Smooth muscle cell of trachea (primary cell): ENCODE results near the gene ZNF546. TPM values are rescaled to one million over a fixed set of nuclear protein-coding genes. Genes with fewer than 3 reads are reported as not detected.

ENCODE experiments used
- total RNA-seq: library from RNA; depleted of rRNA; stranded (reverse); fragments of >200 nt; gene quantifications from 2 replicates; pipeline ENCODE4 v1.2.1, GENCODE V29; 2014

Gene ZNF546
- total RNA-seq: 7.0 and 10.6 TPM in 2 replicates

DNA sequence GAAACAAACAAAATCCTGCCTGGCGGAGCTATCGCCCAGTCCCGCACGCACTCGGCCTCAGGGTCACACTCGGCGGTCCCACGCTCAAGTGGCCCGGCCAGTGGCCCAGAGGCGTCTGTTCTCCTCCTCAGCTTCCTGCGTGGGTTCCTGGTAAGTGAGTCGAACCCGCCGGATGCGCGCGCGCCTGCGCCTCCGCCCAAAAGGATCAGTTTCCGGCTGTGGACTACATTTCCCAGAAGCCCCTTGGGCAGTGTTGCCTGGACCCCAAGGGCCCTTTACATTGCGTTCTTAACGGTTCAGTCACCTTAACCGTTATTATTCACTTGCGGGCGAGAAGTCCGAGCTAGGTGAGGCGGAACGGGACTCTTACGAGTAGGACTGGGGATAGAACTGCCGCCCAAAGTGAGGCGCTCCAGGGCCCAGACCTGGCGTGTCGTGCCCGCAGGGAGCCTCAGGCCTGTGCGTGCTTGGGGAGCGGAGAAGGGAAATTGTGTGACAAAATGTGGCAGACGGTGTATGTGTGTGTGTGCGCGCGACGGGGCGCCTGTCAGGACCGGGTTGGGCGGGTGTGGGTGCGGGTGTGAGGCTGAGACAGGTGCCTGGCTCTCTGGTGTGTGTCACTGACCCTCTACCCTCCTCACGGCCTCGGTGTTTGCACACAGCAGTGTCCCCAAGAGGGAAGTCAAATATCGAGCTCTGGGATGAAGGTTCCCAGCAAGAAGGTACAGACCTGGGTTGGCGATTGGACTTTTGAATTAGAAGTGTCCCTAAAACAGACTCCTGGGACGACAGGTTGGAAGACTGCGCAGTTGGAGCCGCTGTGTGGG is at the start of gene ZNF546:
TSS of gene ZNF546 (plus strand) at position 250 of the 827 bp plus-strand sequence. CDS start 1,267 bp downstream, outside the sequence.

DNA sequence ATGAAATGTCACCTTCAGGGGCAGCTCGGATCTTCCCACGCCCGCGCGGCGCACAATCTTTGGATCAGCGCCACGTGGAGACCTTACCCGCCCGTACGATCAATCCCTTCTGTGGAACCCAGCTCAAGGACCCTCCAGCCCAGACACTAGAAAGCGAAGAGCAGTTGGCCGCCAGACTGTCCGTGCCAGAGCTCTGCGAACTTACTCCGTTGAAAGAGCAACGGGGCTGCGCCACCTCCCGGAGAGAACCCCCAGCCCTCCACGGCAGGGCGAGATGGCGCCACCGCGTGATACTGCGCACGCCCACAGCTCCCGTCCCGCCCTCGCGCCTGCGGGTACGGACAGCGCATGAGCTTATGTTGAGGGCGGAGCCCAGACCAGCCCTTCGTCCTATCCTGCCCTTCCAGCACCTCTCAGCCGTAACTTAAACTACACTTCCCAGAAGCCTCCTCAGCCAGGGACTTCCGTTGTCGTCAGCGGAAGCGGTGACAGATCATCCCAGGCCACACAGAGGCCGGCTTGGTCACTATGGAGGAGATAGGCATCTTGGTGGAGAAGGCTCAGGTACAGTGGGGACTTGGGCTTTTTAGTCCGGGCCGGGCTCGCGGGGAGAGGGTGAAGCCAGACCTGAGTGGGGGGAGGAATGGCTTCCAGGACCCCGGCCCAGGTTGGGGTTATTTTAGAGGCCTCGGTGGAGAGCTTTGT is 26.0 kb upstream of the ZNF546 start, which contains the start of gene PSMC4:
TSS of gene PSMC4 (plus strand) at position 491 of the 705 bp plus-strand sequence. CDS start at position 529, 38 bp downstream.

DNA sequence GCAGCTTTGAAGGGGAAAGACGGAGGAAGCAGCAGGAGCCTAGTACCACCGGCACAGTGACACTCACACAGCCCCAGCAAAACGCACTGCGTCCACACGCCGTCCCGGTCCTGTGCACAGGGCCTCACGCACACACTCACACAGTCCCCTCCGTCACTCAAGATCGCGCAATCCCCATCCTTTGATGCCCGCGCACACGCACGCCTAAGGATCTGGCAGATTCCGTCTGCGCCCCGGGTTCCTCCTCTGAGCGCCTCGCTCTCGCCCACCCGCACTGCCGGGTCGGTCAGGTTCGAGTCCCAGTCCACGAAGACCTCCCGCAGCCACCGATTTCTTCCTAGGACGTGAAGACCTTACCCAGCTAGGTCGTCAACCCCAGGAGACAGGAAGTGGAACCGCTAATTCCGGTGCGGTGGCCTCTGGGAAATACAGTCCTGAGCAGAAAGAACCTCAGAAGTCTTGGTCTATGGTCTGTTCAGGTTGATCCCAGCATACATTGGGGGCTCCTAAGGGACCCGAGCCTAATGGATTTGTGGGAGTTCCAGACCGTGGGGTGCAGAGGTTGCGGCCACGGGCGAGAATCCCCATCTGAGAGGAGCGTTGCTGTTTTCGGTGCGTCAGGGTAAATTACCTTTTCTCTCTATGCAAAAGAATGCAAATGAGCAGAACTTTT is 59.1 kb downstream of the ZNF546 start, which contains the start of gene ZNF780B:
TSS of gene ZNF780B (minus strand) at position 400 of the 673 bp plus-strand sequence. CDS start 5,899 bp downstream, outside the sequence.

Other genes with a start within 250 kb of the ZNF546 start
- not detected in 2 replicates for gene LEUTX, start 218.2 kb upstream of the ZNF546 start, total RNA-seq
- gene DYRK1B, start 162.9 kb upstream of the ZNF546 start, total RNA-seq: 17.7 and 26.1 TPM in 2 replicates
- 67.5 and 204 TPM in 2 replicates for gene FBL, start 150.7 kb upstream of the ZNF546 start, total RNA-seq
- 1.2 and 1.5 TPM in 2 replicates for gene FCGBP, start 62.4 kb upstream of the ZNF546 start, total RNA-seq
- gene PSMC4, start 25.9 kb upstream of the ZNF546 start, total RNA-seq: 96.3 and 134 TPM in 2 replicates
- 14.9 and 24.1 TPM in 2 replicates for gene ZNF780B, start 59.2 kb downstream of the ZNF546 start, total RNA-seq
- 18.5 and 27.1 TPM in 2 replicates for gene ZNF780A, start 93.9 kb downstream of the ZNF546 start, total RNA-seq
- 9.3 and 10.8 TPM in 2 replicates for gene MAP3K10, start 194.4 kb downstream of the ZNF546 start, total RNA-seq
- 0.17 TPM in 1 of 2 replicates, not detected in the other for gene TTC9B, start 221.3 kb downstream of the ZNF546 start, total RNA-seq
- gene CCNP, start 229.6 kb downstream of the ZNF546 start, total RNA-seq: 0.33 and 0.58 TPM in 2 replicates